Pulmonary artery endothelial cell (primary cell): ENCODE data around the gene CD151. TPM values are rescaled to one million over a fixed set of nuclear protein-coding genes. Genes with fewer than 3 reads are reported as not detected.

Source experiments
- DNase-seq: peaks from one replicate; pipeline ENCODE4 v3.0.0-alpha.2; 2011; ENCODE audit warnings: low read depth, low spot score
- total RNA-seq: library from RNA; depleted of rRNA; stranded (reverse); fragments of >200 nt; gene quantifications from 2 replicates; pipeline ENCODE4 v1.2.3, GENCODE V29; 2014

CD151 gene
- total RNA-seq, 1 donor from 2014 or later = 647 TPM

DNA sequence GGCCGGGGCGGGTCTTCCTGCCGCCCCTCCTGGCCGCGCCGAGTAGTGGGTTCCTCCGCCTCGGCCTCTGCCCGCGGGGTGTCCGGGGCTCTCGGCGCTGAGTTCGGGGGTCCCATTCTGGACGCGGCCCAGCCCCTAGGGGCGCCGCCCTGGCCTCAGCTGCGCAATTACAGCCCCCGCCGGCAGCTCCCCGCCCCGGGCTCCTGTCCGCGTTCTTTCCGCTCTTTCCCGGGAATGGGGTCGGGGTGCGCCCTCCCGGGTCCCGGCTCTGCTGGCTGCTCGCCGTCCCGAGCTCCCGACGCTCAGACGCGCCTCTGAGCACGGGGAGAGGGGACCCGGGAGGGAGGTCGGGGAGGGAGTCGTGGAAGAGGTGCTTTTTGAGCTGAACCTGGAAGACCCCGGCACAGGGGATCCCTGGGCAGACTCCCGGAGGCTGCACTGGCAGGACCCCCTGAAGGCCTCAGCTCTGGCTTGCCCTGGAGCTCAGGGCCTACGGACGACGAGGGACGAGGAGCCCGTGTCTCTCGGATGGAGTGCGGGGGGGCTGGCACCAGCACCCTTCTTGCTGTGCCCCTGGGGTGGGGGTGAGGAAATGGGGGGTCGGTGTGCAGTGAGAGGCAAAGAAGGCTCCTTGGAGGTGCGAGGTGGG, 10.5 kb downstream of the CD151 start:
- no peak for DNase-seq

DNA sequence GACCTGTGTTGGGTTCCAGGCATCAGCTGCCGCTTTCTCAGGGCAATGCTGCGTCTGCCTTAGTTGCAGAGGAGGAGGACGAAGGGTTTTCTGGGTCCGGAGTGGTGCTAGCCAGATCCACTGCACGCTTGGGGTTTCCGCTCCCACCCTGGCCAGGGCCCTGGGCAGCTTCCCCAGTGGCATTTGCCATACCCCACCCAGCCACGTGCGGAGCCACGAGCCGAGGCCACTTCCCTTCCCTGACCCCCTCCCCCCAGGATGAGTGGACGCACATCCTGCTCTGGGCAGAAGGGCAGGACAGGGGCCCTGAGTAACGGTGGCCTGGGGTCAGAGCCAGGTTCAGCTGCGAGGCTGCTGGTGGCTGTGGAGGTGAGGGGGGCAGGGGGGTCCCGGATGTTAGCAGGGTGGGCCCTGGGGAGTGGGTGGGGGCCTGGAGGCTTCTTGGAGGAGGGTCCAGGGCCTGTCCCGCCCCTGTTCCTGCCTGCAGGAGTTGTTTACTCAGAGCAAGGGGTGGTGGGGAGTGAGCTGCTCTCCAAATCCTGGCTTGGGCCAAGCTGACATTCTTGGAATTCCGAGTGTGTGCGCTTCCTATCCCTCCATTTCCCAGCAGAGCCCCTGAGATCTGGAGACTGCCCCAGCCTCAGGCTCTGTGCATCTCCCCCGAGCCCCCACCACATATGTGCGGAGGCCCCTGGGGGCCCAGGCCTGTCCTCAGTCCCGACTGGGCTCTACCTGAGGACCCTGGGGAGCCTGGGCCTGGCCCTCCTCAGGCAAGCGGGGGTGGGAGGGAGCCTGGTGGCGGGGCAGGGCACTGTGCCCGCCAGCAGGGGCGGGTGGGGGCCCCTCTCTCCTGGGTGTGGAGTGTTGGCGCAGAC, 11.3 kb downstream of the CD151 start:
- peak; percentile 93 for DNase-seq

DNA sequence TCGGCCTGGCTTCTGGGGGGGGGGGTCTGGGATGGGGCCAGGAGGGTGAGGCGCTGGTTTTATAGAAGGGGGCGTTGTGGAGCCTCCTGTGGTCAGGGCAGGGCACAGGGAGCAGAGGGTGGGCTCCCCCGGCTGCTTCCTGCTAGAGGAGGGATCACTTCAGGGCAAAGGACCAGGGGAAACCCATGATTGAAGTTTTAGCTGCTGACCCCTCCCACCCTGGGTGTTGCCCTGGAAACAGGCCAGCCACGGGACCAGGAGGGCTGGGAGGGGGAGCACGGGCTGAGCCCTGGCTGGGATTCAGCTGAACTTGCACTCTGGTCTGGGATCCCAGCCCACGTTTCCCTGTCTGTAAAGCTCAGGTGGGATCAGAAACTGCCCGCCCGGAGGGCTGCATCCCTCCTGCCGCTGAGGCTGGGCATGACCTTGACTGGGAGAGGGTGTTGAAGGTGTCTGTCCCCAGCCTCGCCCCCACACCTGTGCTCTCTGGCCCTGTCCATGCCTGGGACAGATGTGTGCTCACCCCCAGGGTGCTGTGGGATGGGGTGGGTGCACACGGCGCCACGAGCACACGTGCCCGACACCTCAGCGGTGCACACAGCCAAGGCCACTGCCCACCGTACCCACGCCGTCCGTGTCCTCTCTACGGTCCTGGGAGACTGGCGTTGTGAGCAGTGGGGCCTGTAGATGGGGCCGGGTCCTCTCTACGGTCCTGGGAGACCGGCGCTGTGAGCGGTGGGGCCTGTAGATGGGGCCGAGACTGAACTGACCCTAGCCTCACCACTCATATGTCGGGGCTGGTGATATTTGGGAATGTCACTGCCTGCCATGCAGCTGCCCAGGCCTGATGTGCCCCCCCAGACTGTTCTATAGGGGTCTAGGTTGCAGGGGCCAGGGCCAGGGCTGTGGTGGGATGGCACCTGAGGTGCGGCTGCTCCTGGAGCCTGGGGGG, 12.2 kb downstream of the CD151 start:
- peak; percentile 84 for DNase-seq

DNA sequence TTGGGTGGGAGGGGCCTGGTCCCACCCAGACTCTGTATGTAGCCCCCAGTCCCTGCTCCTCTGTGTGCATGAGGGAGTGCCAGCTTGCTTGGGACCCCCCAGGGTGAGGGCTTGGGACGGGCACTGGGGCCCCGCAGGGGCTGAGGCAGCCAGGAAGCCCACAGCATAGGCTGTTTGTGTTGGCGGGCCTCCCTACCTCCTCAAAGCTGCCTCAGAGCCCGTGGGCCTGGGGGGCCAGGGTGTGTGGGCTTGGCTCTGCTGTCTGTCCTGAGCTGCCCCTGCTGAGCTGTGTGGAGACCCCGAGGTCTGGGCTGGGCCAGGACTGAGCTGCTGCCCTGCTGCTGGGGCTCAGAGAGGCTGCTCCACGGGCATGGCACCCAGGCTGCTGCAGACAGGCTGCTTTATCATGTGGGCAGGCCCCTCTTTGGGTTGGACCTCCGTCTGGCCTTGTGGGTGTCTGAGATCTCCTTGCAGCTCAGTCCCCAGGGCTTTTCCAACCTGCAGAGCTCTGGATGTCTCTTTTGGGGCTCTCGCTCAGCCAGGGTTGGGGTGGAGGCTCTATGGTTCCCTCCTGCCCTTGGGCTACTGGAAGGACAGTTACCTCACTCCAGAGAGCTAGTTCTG, 13.2 kb downstream of the CD151 start:
- DNase-seq = no peak

DNA sequence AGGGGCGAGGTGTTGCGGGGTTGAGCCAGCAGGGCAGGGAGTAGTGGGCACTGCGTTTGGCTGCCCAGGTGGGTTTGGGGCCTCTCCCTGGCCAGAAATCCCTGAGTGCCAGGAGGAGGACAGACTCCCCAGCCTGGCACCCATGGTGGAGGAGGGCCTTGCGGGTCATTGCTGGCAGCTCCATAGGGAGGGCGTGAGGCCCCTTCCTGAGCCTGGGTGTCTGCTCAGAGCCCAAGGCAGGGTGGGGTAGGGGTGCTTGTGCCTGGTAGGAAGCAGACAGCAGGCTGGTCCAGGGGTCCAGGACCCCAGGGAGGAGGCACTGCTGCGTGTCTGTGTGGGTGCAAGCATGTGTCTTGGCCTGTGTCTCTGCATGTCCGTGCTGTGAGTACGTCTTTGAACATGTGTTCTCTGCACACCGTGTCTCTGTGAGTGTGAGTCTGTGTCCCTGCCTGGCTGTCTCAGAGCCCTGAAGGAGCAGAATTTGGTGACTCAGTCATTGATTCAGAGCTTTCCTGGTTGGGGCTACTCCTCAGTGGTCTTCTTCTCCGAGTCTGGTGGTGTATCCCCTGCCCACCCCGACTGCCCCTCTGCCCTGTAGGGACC, 13.8 kb downstream of the CD151 start:
- no peak for DNase-seq

DNA sequence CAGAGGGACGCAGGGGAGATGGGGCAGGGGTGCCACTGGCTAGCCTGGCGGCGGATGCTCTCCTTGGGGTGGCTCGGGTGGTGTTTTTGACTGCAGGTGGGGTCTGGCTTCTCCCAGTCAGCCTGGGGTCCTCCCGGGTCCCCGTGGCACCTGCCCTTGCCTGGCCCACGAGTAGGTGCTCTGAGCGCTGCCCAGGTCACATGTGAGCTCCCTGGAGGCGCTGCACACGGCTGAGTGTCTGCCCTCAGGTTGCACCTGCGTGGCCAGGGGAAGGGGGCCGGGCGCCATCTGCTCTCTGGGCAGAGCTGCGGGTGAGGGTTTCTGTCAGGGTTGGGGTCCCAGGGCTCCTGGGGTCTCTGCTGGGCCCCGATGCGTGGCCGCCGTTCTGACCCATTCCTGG, 15.1 kb downstream of the CD151 start:
- DNase-seq = no peak

DNA sequence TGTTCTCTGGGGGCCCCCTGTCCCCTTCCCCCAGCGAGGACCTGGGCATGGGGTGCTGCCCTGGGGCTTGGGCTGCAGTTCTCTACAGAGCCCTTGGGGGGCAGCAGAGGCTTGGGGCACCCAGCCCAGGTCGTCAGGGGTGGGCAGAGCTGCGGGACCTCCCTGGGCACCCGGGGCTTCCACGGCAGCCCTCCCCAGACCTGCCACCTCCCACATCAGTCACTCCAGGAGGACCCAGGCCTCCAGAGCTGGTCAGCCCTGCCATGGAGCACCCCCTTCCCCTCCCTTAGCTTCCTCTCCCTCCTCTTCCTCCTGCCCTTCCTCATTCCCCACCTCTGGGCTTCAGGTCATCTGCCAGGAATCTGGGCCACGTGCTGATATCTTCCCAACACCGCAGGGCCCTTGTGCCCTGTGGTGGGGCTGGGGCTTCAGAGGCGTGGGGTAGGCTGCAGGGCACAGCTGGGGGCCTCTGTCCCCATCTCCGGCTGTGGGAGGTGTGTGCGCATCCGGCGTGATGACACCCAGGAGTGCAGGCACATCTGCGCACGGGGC, 15.7 kb downstream of the CD151 start:
- DNase-seq = no peak

DNA sequence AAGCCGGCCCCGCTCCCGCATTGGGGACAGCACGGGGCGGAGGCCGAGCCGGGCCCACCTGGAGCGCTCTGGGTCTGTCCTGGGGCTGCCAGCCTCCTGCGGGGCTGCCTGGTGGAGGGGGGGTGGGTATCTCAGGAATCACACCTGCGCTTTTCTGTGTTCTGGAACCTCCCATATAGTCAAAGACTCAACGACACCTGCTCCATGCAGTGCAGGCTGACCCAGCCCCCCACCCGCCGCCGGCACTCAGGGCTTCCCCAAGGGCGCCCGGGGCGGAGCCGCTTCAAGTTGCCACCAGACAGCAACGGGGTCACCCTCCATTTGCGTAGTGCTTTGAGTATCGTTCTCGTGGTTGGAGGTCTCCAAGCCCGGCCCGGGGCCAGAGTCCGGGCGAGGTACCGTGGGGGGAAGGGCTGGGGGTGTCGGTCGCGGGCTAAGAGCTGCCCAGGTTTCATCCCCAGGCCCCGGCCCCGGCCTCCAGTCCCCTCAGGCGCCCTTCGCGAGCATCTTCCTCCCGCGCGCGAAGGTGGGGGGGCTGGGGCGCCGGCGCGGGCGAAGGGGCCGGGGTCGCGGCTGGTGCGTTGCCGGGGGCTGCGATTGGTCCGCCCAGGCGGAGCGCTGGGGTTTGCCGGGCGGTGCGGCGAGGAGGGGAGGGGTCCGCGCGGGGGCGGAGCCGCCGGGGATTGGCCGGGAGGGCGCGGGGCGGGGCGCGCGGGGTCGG, 16.5 kb downstream of the CD151 start:
- DNase-seq = no peak

DNA sequence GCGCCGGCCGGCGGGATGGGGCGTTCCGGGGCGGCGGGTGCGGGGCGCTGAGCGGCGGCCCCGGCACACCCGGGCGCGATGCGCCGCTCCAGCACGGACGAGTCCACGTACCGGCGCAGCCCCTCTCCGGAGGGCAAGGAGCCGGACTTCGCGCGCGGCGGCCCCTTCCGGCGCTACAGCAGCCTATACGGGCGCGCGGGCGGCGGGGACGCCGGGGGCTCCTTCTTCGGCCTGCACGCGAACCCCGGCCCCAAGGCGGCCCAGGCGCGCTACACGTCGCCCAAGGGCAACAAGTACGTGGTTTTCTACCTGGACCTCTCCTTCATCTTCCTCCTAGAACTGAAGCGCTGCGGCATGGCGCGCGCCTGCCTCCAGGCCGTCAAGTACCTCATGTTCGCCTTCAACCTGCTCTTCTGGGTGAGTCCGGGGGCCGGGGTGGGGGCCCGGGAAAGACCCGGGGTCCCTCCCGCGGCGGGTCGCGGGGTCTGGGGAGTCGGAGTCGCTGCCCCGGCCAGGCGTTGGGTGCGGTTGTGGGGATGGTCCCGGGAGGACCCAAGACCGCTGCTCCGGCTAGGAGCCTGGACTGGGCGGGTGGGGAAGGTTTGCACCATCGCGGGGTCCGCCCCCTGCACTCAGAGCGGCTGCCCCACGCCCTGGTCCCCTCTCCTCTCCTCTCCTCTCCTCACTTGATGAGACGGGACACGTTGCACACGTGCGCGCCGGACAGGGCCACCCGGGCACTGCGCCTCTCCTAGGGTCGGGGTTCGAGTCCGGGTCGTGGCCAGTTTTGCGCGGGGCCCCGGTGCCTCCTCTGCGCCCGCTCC, 17.4 kb downstream of the CD151 start:
- DNase-seq = no peak

DNA sequence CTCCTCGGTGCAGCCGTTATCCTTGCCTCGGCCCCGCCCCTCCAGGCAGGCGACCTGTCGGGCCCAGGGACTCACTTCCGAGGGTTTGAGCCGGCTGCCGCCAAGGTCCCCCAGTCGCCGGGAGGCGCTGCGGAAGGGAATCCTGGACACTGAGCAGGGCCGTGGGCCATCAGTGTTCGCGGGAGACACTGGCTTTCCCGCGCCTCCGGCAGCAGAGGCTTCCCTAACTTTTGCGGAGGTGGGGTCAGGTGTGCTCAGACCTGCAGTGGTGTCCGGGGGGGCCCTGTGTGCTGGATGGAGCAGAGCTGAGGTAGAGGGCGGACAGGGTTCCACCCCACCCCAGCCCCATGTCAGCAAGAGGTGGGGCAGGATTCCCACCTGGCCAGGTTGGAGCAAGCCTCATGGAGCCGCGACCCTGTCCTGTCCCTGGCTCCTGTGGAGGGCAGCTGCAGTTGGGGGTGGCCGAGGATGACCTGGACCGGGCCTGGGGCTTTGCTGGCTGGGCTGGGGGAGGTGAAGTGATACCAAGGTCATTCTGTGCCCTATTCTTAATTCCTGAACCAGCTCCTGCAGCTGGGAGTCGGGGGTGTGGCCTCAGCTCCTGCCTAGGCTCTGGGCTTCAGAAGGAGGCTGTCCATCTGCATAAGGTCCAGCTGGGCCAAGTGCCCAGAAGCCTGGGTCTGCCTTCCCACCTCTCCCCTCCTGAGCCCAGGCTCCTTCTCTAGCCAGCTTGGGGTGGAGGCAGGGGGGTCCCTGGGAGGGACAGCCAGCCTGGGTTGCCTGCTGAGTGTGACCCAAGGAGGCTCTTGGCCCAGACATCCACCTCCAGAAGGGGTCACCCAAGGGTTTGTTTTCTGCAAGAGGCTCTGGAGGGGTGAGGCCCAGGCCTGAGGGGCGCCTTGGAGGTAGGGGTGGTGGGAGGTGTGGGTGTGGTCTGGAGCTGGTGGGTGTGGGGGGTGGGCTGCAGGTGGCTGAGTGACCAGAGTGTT, 18.3 kb downstream of the CD151 start:
- no peak for DNase-seq

DNA sequence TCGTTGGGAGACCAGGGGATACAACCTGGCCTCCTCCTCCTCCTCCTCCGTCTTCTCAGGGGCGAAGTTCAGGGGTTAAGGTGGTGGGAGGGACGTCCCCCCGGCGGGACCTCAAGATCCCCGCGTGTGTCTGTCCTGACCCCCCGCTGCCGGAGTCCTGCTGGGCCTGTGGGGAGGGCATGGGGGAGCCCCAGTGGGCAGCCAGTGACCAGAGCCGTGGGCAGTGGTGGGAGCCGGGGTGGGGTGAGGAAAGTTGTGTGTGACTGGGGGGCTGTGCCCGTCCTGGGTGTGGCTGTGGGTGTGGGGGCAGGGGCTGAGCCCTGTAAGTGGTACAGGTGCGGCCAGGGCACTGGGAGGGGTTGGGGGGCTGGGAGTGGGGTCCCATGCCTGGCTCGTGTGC, 20.0 kb downstream of the CD151 start:
- DNase-seq = no peak

DNA sequence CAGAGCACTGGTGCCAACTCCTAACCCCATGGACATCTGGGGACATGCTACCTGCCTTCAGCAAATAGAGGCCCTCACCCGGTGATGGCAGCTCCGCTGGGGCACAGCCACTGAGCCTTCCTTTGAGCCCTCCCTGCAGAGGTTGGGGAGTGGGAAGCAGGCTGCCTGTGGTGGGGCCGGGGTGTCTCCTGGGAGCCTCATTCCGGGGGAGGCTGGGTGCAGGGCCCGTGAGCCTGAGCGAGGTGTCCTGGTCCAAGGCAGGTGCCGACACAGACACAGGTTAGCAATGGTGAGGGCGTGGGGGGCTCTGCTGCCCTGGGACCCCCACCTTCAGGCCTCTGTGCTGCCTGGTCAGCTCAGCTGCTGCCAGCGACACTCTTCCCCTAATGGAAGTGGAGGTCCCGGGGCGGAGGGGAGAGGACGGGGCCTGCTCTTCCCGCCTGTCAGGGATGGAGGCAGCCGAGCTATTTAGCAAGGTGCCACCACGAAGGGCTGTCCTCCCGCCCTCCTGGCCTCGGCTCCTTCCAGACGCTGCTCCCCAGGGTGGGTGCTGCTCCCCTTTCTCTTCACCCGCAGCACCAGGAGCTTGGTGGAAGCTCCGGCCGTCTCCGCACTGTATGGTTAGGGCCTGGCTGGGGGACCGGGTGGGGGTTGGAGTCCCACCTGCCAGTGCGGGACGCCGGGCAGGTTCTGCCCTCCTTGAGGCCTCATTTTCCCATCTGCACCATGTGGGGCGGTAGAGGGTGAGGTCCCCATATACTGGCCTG, 21.1 kb downstream of the CD151 start:
- DNase-seq = no peak

DNA sequence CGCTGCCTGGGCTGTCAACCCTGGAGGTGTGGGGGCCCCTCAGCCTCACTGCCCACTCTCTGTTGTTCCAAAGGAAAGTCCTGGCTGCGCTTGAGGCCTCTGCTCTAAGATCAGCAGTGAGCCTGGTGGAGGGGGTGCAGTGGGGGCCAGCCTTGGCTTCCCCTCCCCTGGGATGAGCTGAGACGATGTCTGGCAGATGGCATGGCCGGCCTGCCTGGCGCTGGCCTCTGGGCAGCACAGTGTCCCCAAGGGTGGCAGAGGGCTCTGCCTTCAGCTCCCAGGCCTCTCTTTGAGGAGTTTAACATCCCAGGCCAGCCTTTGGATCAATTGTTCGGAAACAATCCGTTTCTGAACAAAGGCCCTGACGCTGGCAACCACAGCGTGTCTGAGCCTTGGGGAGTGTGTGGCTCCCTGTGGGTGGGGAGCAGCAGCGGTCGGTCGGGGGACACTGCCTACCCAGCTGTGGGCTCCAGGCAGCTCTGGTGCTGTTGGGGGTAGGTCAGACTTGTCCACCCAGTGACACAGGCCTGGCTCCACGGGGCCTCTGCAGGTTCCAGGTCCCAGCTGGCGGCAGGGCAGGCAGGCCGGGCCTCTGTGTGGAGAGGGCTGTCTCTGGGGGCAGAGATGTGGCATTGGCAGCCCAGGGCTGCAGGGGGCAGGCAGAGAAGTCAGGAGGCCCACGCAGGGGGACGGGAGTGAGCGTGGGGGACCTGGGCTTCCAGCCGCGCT, 22.0 kb downstream of the CD151 start:
- no peak for DNase-seq

DNA sequence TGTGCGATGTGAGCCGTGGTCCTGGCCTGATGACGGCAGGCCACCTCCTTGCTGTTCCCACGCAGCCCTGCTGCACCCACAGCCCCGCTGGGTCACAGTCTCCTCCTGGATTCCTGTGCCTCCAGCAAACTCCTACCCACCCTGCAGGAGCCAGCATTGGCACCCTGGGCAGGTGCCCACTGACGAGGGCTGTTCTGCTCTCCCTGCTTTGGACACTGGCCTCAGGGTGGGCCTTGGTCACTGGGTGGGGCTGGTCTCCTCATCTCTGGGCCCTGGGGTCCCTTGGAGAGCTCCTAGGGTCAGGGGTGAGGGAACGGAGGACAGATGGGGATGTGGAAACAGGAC, 22.6 kb downstream of the CD151 start:
- DNase-seq = no peak

DNA sequence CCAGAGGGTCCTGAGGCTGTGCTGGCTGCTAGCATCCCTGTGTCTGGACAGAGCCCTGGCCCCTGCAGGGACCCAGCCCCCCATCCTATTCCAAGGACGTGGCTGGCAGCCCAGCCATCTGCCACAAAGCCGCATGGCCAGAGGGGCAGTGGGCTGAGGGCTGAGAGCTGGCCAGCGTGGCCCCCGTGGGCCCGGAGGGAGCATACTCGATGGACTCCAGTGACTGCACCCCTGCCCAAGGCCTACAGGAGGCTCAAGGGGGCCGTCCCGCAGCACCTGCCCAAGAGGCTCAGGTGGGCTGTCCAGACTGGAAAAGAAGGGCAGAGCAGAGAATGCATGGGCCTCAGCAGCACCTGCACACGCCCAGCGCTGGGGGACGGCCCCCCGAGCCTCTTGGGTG, 23.0 kb downstream of the CD151 start:
- no peak for DNase-seq

DNA sequence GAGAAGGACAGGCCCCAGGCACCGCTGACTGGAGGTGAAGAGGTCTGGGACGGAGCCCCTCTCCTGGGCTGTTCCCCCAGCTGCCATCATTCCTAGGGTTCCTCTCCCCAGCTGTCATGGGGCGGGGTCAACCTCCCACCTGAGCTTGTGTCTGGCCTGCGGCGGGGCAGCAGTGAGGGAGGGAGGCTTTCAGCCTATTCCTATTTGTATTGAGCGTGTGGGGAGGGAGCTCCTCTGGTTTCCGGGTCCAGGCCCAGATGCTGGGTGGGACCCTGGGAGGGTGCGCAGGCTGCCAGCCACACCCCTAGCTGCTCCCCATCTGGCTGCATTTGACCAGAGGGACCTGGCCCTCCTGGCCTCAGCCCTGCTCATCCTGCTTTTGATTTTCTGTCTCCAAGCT, 23.6 kb downstream of the CD151 start:
- no peak for DNase-seq
